Trophoblast cell (in vitro differentiated cells and primary cell): ENCODE results near the gene ING3.
"Not testable (repeated sequence)": the region's sequence is repeated elsewhere in the genome, so short reads cannot be mapped to it uniquely, and the experiment has no call there.

ENCODE experiments used
- DNase-seq, 2 donors: peaks; one replicate each; pipeline ENCODE4 v3.0.0-alpha.2; 2016
- H2AFZ ChIP-seq: 2 replicates; pipeline ENCODE4 v1.6.1; 2013; ENCODE audit warnings: low read length, moderate library complexity, mild to moderate bottlenecking; ENCODE audit not compliant: insufficient read depth, poor library complexity
- H2AK5ac ChIP-seq: 2 replicates; pipeline ENCODE4 v1.6.1; 2013; ENCODE audit warnings: mild to moderate bottlenecking, low read length
- H2BK120ac ChIP-seq: 2 replicates; pipeline ENCODE4 v1.6.1; 2013; ENCODE audit warnings: low read length, mild to moderate bottlenecking, moderate library complexity; ENCODE audit not compliant: insufficient read depth, poor library complexity
- H2BK12ac ChIP-seq: 2 replicates; pipeline ENCODE4 v1.6.1; 2013; ENCODE audit warnings: mild to moderate bottlenecking, low read length, moderate library complexity
- H2BK5ac ChIP-seq: 2 replicates; pipeline ENCODE4 v1.6.1; 2013; ENCODE audit warnings: low read length, low read depth, moderate library complexity, mild to moderate bottlenecking; ENCODE audit not compliant: poor library complexity
- H3K14ac ChIP-seq: 2 replicates; pipeline ENCODE4 v1.6.1; 2013; ENCODE audit warnings: mild to moderate bottlenecking, low read length
- H3K18ac ChIP-seq: 2 replicates; pipeline ENCODE4 v1.6.1; 2013; ENCODE audit warnings: mild to moderate bottlenecking, low read length
- H3K23ac ChIP-seq: 2 replicates; pipeline ENCODE4 v1.6.1; 2013; ENCODE audit warnings: low read length
- H3K27ac ChIP-seq: 2 replicates; pipeline ENCODE4 v1.5.1; 2013; ENCODE audit warnings: low read depth, mild to moderate bottlenecking, inconsistent platforms, low read length, moderate library complexity
- H3K27me3 ChIP-seq: 2 replicates; pipeline ENCODE4 v1.6.1; 2013; ENCODE audit warnings: inconsistent platforms, mild to moderate bottlenecking, low read length, moderate library complexity; ENCODE audit not compliant: insufficient read depth
- H3K36me3 ChIP-seq, 2 experiments: 1 replicate in 1 of 2; 2 replicates in 1 of 2; pipeline ENCODE4 v1.6.1; 2013; ENCODE audit warnings: low read length in 2 of 2, mild to moderate bottlenecking in 2 of 2, moderate library complexity in 1 of 2; ENCODE audit not compliant: insufficient read depth in 2 of 2, control insufficient read depth in 1 of 2
- H3K4ac ChIP-seq: 2 replicates; pipeline ENCODE4 v1.6.1; 2013; ENCODE audit warnings: low read depth, mild to moderate bottlenecking, low read length, moderate library complexity
- H3K4me1 ChIP-seq, 2 experiments: 1 replicate in 1 of 2; 2 replicates in 1 of 2; pipeline ENCODE4 v1.6.1; 2013; ENCODE audit warnings: low read length in 2 of 2, mild to moderate bottlenecking in 2 of 2, moderate library complexity in 1 of 2; ENCODE audit not compliant: insufficient read depth in 2 of 2, control insufficient read depth in 1 of 2
- H3K4me2 ChIP-seq: 2 replicates; pipeline ENCODE4 v1.6.1; 2013; ENCODE audit warnings: inconsistent platforms, mild to moderate bottlenecking, low read length, moderate library complexity
- H3K4me3 ChIP-seq: 2 replicates; pipeline ENCODE4 v1.5.1; 2013; ENCODE audit warnings: mild to moderate bottlenecking, low read depth, low read length, inconsistent platforms
- H3K79me1 ChIP-seq: one replicate; pipeline ENCODE4 v1.6.1; 2013; ENCODE audit warnings: low read length
- H3K79me2 ChIP-seq: 2 replicates; pipeline ENCODE4 v1.6.1; 2013; ENCODE audit warnings: low read length, mild to moderate bottlenecking; ENCODE audit not compliant: control insufficient read depth, insufficient read depth, poor library complexity
- H3K9ac ChIP-seq: 2 replicates; pipeline ENCODE4 v1.6.1; 2013; ENCODE audit warnings: mild to moderate bottlenecking, low read length
- H3K9me3 ChIP-seq: 2 replicates; pipeline ENCODE4 v1.6.1; 2013; ENCODE audit warnings: low read depth, mild to moderate bottlenecking, control low read depth, inconsistent platforms, low read length; ENCODE audit not compliant: insufficient read depth
- H4K12ac ChIP-seq: 2 replicates; pipeline ENCODE4 v1.6.1; 2013; ENCODE audit warnings: low read depth, mild to moderate bottlenecking, low read length, moderate library complexity
- H4K8ac ChIP-seq: 2 replicates; pipeline ENCODE4 v1.6.1; 2013; ENCODE audit warnings: low read depth, mild to moderate bottlenecking, low read length, moderate library complexity
- H4K91ac ChIP-seq: one replicate; pipeline ENCODE4 v1.6.1; 2013; ENCODE audit warnings: low read depth, mild to moderate bottlenecking, low read length, moderate library complexity
- whole genome bisulfite sequencing: extraction: QIAGEN DNeasy Blood & Tissue Kit; methylation state at CpG from one replicate; pipeline ENCODE4 v1.1.7; 2013; ENCODE audit warnings: missing lambda C conversion rate; ENCODE audit not compliant: insufficient read length, insufficient coverage; ENCODE audit errors: extremely low coverage; 5-methylcytosine and 5-hydroxymethylcytosine counted together

Gene ING3

GRCh38 chr7:121005058-121005457 lies 54.5 kb downstream of the ING3 start:
- H3K4me2 ChIP-seq, H2BK120ac ChIP-seq, H2BK5ac ChIP-seq, H3K4me3 ChIP-seq, H3K4me1 ChIP-seq, H3K27ac ChIP-seq, H3K9ac ChIP-seq, H3K36me3 ChIP-seq, H4K12ac ChIP-seq, H3K27me3 ChIP-seq, H4K8ac ChIP-seq, H3K14ac ChIP-seq, H3K18ac ChIP-seq, H2AFZ ChIP-seq, DNase-seq, H3K23ac ChIP-seq, H3K79me2 ChIP-seq, H4K91ac ChIP-seq, H3K79me1 ChIP-seq, H2BK12ac ChIP-seq, H2AK5ac ChIP-seq, H3K4ac ChIP-seq, H3K9me3 ChIP-seq: not testable (repeated sequence)
- WGBS, result no CpG with 5 or more reads among the region's 4 CpGs

- Histone ChIP-seq H3K36me3 (no peaks in the 10 kb centered on the region), H3K23ac (no peak overlapping the region), H3K79me1 (no peaks in the 10 kb centered on the region), H3K4me3 (no peak overlapping the region), H3K9ac (no peak overlapping the region), H3K79me2 (no peaks in the 10 kb centered on the region), H3K9me3 (no peaks in the 10 kb centered on the region), H2AK5ac (no peak overlapping the region), H2BK12ac (no peak overlapping the region), H2BK120ac (no peak overlapping the region), H4K12ac (no peak overlapping the region), H3K18ac (no peak overlapping the region), H2AFZ (no peak overlapping the region), H3K14ac (no peak overlapping the region), H3K4me2 (no peak overlapping the region), H4K8ac (no peak overlapping the region), H3K4me1 (no peaks in the 10 kb centered on the region), H4K91ac (no peak overlapping the region), H3K27me3 (no peaks in the 10 kb centered on the region), H3K27ac (no peak overlapping the region), H2BK5ac (no peak overlapping the region), H3K4ac (no peak overlapping the region)
- WGBS, result no CpG with 5 or more reads among the region's 4 CpGs
- DNase-seq, result no peak
These were observed 55.5 kb downstream of the ING3 start for GRCh38 chr7:121005996-121006584.

GRCh38 chr7:121006711-121007315 lies 56.2 kb downstream of the ING3 start:
- no peak overlapping the region for H3K9ac ChIP-seq
- no CpG with 5 or more reads among the region's 6 CpGs for WGBS
- H3K4me2 ChIP-seq, result no peak overlapping the region
- H3K4ac ChIP-seq, result no peak overlapping the region
- H3K4me3 ChIP-seq, result no peak overlapping the region
- no peak overlapping the region for H4K12ac ChIP-seq
- no peak overlapping the region for H3K27ac ChIP-seq
- H3K18ac ChIP-seq, result no peak overlapping the region
- H4K8ac ChIP-seq, result no peak overlapping the region
- H3K27me3 ChIP-seq, result no peaks in the 10 kb centered on the region
- H3K79me1 ChIP-seq, result no peaks in the 10 kb centered on the region
- no peak overlapping the region for H2AFZ ChIP-seq
- no peaks in the 10 kb centered on the region for H3K36me3 ChIP-seq
- no peaks in the 10 kb centered on the region for H3K9me3 ChIP-seq
- no peak overlapping the region for H2BK12ac ChIP-seq
- no peak overlapping the region for H2BK5ac ChIP-seq
- no peaks in the 10 kb centered on the region for H3K4me1 ChIP-seq
- no peak overlapping the region for H2BK120ac ChIP-seq
- H3K79me2 ChIP-seq, result no peaks in the 10 kb centered on the region
- H4K91ac ChIP-seq, result no peak overlapping the region
- H2AK5ac ChIP-seq, result no peak overlapping the region
- no peak overlapping the region for H3K14ac ChIP-seq
- peak in 1 of 2 donors; percentile 38 for DNase-seq
- no peak overlapping the region for H3K23ac ChIP-seq

GRCh38 chr7:121008816-121009215 lies 58.2 kb downstream of the ING3 start:
- no peaks in the 10 kb centered on the region for H3K79me1 ChIP-seq
- no peak overlapping the region for H4K12ac ChIP-seq
- no peaks in the 10 kb centered on the region for H3K4me1 ChIP-seq
- H3K14ac ChIP-seq, result no peak overlapping the region
- no peak overlapping the region for H3K23ac ChIP-seq
- H3K4me2 ChIP-seq, result no peak overlapping the region
- no peak overlapping the region for H3K18ac ChIP-seq
- H4K91ac ChIP-seq, result no peak overlapping the region
- H3K9me3 ChIP-seq, result no peaks in the 10 kb centered on the region
- H3K27ac ChIP-seq, result no peak overlapping the region
- H2AFZ ChIP-seq, result no peak overlapping the region
- no CpG with 5 or more reads among the region's 2 CpGs for WGBS
- no peak overlapping the region for H2AK5ac ChIP-seq
- DNase-seq, result no peak
- no peak overlapping the region for H3K4ac ChIP-seq
- no peak overlapping the region for H3K9ac ChIP-seq
- H3K36me3 ChIP-seq, result no peaks in the 10 kb centered on the region
- H4K8ac ChIP-seq, result no peak overlapping the region
- no peaks in the 10 kb centered on the region for H3K79me2 ChIP-seq
- H3K4me3 ChIP-seq, result no peak overlapping the region
- no peaks in the 10 kb centered on the region for H3K27me3 ChIP-seq
- H2BK5ac ChIP-seq, result no peak overlapping the region
- no peak overlapping the region for H2BK12ac ChIP-seq
- no peak overlapping the region for H2BK120ac ChIP-seq
